Gastroesophageal sphincter (tissue), 4 donors: Measurements from ENCODE around the gene EIF3M. TPM values are rescaled to one million over a fixed set of nuclear protein-coding genes. Genes with fewer than 3 reads are reported as not detected.

Experiments used
- ATAC-seq: fragments of 150-250 bp; one replicate; pipeline ENCODE4 v1.9.1; 2016; ENCODE audit warnings: mild to moderate bottlenecking, moderate library complexity
- H3K27ac ChIP-seq, 4 donors: fragments of 200-600 bp; sonication (generic) in 3 of 4; 1 replicate in 3 of 4; 2 replicates in 1 of 4; pipeline ENCODE4 v1.5.1; 2016 to 2019
- H3K27me3 ChIP-seq: fragments of 200-600 bp; sonication (generic); one replicate; pipeline ENCODE4 v1.5.1; 2019
- H3K36me3 ChIP-seq, 2 donors: fragments of 200-600 bp; sonication (generic); one replicate each; pipeline ENCODE4 v1.5.1; 2019; ENCODE audit warnings: control low read depth in 1 of 2
- H3K4me1 ChIP-seq, 3 donors: fragments of 200-600 bp; sonication (generic); 1 replicate in 2 of 3; 2 replicates in 1 of 3; pipeline ENCODE4 v1.5.1; 2016 to 2019; ENCODE audit warnings: control low read depth in 2 of 3
- H3K4me3 ChIP-seq, 2 donors: fragments of 200-600 bp; sonication (generic); one replicate each; pipeline ENCODE4 v1.5.1; 2019; ENCODE audit warnings: mild to moderate bottlenecking in 1 of 2, moderate library complexity in 1 of 2
- H3K9me3 ChIP-seq, 3 donors: fragments of 200-600 bp; sonication (generic); one replicate each; pipeline ENCODE4 v1.5.1; 2017 to 2019; ENCODE audit warnings: control low read depth in 2 of 3
- CTCF ChIP-seq, 4 experiments: fragments of 200-600 bp in 2 of 4; fragments of 450-650 bp in 2 of 4; sonication (generic) in 1 of 4; IDR thresholded peaks; one replicate each; pipeline ENCODE4 v1.5.1; 2017 to 2019; ENCODE audit warnings: antibody characterized with exemption in 4 of 4, mild to moderate bottlenecking in 2 of 4, moderate library complexity in 2 of 4
- EP300 ChIP-seq: sonication (generic); formaldehyde crosslinking; IDR thresholded peaks from one replicate; pipeline ENCODE4 v1.6.1; 2017; ENCODE audit warnings: antibody characterized with exemption, mild to moderate bottlenecking
- POLR2A ChIP-seq, 2 donors: fragments of 450-650 bp; IDR thresholded peaks; one replicate each; pipeline ENCODE4 v1.6.1; 2017; ENCODE audit warnings: antibody characterized with exemption in 2 of 2, mild to moderate bottlenecking in 2 of 2, moderate library complexity in 1 of 2
- POLR2AphosphoS5 ChIP-seq: sonication (generic); formaldehyde crosslinking; IDR thresholded peaks from one replicate; pipeline ENCODE4 v1.6.1; 2017; ENCODE audit warnings: antibody characterized with exemption
- WGBS, 2 donors: methylation state at CpG; one replicate each; pipeline ENCODE4 v1.1.5; 2018; ENCODE audit warnings: low coverage in 1 of 2; 5-methylcytosine and 5-hydroxymethylcytosine counted together
- total RNA-seq, 4 donors: library from RNA; depleted of rRNA; stranded (reverse); fragments of >200 nt; gene quantifications; one replicate each; pipeline ENCODE4 v1.1.0, GENCODE V29; 2016

The EIF3M gene
- total RNA-seq, 4 donors from 2014 or later: 302 to 431 (median 403) TPM

DNA sequence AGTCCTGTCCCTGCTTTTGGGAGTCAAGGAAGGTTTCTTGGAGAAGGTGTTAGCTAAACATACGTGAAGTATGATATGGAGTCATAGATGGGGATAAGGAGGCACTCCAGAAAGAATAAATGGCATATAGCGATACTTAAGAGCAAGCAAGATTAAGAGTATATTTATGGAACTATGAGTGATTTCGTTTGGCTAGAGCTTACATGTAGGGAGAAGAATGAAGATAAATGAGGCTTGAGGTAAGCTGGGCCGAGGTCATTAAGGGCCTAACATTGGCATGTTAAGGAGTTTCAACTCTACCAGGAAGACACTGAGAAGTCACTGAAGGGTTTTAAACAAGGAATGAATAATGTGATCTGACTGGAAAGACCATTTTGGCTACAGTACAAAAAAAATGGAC lies 33.3 kb downstream of the EIF3M start:
- WGBS, 2 donors: 36 to 45% methylated on average over 4 of the region's 4 CpGs

GRCh38 chr11:32630844-32631243 lies 47.2 kb downstream of the EIF3M start:
- TF ChIP-seq CTCF (IDR thresholded peaks at IDR 0.05) (no peak), POLR2AphosphoS5 (no peak), POLR2A (IDR thresholded peaks at IDR 0.05) (no peak), EP300 (no peak)
- Histone ChIP-seq H3K27ac (no peak overlapping the region), H3K27me3 (peaks cover 4% of the 10 kb centered on the region), H3K4me3 (no peak overlapping the region), H3K4me1 (no peaks in the 10 kb centered on the region), H3K36me3 (no peaks in the 10 kb centered on the region), H3K9me3 (no peaks in the 10 kb centered on the region)
- no peak for ATAC-seq

More for the DNA sequence above, 33.3 kb downstream of the EIF3M start:
- peaks cover 0 to 10% (median 0%) of the 10 kb centered on the region in 3 donors for H3K9me3 ChIP-seq
- no peak for ATAC-seq
- TF ChIP-seq EP300 (no peak), POLR2AphosphoS5 (no peak), POLR2A (IDR thresholded peaks at IDR 0.05) (no peak), CTCF (IDR thresholded peaks at IDR 0.05) (no peak)
- H3K36me3 ChIP-seq: no peaks in the 10 kb centered on the region
- H3K4me1 ChIP-seq: no peaks in the 10 kb centered on the region
- H3K27me3 ChIP-seq: no peaks in the 10 kb centered on the region
- no peak overlapping the region for H3K27ac ChIP-seq
- H3K4me3 ChIP-seq: no peak overlapping the region

GRCh38 chr11:32635819-32636218 lies 52.2 kb downstream of the EIF3M start:
- H3K4me1 ChIP-seq: no peaks in the 10 kb centered on the region
- no peak overlapping the region for H3K4me3 ChIP-seq
- no peak for ATAC-seq
- H3K36me3 ChIP-seq: no peaks in the 10 kb centered on the region
- peaks cover 4% of the 10 kb centered on the region for H3K27me3 ChIP-seq
- TF ChIP-seq POLR2AphosphoS5 (no peak), CTCF (IDR thresholded peaks at IDR 0.05) (no peak), EP300 (no peak), POLR2A (IDR thresholded peaks at IDR 0.05) (no peak)
- no peaks in the 10 kb centered on the region for H3K9me3 ChIP-seq
- 71 to 78% methylated on average over 2 of the region's 2 CpGs for WGBS, 2 donors
- no peak overlapping the region for H3K27ac ChIP-seq

DNA sequence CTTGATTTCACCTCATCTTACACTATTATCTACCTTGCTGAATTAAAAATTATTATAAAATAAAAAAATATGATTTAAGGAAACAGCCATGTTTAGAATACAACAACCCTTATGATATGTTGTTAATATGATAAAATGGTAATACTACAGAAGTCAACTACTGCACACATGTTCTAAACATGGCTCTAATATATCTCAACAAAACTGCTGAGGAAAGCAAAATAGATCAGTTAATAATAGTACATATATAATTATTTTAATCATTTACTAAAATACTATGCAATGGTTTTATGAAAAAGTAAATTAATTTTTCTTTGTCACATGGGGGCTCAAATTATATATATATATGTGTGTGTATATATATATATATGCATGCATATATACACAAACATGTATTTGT lies 57.7 kb downstream of the EIF3M start:
- Histone ChIP-seq H3K4me1 (no peaks in the 10 kb centered on the region), H3K9me3 (no peaks in the 10 kb centered on the region), H3K27me3 (peaks cover 4% of the 10 kb centered on the region), H3K4me3 (no peak overlapping the region), H3K27ac (no peak overlapping the region), H3K36me3 (no peaks in the 10 kb centered on the region)
- ATAC-seq: no peak
- TF ChIP-seq EP300 (no peak), POLR2A (IDR thresholded peaks at IDR 0.05) (no peak), POLR2AphosphoS5 (no peak), CTCF (IDR thresholded peaks at IDR 0.05) (no peak)

DNA sequence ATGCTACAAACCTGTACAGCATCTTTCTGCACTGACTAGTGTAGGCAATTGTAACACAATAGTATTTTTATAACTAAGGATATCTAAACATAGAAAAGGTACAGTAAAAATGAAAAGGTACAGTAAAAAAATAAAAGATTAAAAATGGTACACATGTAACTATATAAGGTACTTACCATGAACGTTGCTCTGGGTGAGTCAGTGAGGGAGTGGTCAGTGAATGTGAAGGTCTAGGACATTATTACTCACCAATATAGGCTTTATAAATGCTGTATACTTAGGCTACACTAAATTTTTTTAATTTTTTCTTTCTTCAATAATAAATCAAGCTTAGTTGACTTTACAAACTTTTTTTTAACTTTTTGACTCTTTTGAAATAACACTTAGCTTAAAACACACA lies 59.9 kb downstream of the EIF3M start:
- Histone ChIP-seq H3K4me1 (no peaks in the 10 kb centered on the region), H3K27ac (no peak overlapping the region), H3K27me3 (peaks cover 4% of the 10 kb centered on the region), H3K36me3 (no peaks in the 10 kb centered on the region), H3K4me3 (no peak overlapping the region), H3K9me3 (no peaks in the 10 kb centered on the region)
- 54 to 67% methylated on average over 1 of the region's 1 CpG for WGBS, 2 donors
- ATAC-seq: no peak
- TF ChIP-seq POLR2AphosphoS5: no peak
- no peak for TF ChIP-seq POLR2A (IDR thresholded peaks at IDR 0.05)
- TF ChIP-seq CTCF (IDR thresholded peaks at IDR 0.05): no peak
- TF ChIP-seq EP300: no peak

Other genes with a start within 250 kb of the EIF3M start
- gene WT1, start 148.3 kb upstream of the EIF3M start, total RNA-seq: 1 to 10 TPM in 2 of 4 donors, under 1 TPM in 1, not detected in 1; 0.52 to 2.7 (median 1.6) TPM
- gene CCDC73, start 210.8 kb downstream of the EIF3M start, total RNA-seq: not detected
- 1 to 10 TPM; 1.7 to 6.7 (median 2.5) TPM for gene PRRG4, start 246.1 kb downstream of the EIF3M start, total RNA-seq